ENCODE data around the gene CPNE8.

DNA sequence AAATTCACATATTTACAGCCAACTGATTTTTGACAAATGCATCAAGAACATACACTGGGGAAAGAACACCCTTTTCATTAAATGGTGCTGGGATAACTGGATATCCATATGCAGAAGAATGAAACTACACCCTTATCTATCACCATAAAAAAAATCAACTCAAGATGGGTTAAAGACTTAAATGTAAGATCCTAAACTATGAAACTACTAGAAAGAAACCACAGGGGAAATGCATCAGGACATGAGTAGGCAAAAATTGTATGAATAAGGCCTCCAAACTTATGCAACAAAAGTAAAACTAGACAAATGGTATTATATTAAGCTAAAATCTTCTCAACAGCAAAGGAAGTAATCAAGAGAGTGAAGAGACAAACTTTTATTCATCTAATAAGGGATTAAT, 242.6 kb downstream of the CPNE8 start:
- no peak for TF ChIP-seq POLR2A (IDR thresholded peaks at IDR 0.05; ENCODE audit: low read depth, low read length)
- no peak for TF ChIP-seq TAF1 (IDR thresholded peaks at IDR 0.05; ENCODE audit: borderline replicate concordance, low read depth, low read length)

Data from GM12892 (cell line).